ENCODE measurements around the gene GLP2R.

Gene GLP2R

DNA sequence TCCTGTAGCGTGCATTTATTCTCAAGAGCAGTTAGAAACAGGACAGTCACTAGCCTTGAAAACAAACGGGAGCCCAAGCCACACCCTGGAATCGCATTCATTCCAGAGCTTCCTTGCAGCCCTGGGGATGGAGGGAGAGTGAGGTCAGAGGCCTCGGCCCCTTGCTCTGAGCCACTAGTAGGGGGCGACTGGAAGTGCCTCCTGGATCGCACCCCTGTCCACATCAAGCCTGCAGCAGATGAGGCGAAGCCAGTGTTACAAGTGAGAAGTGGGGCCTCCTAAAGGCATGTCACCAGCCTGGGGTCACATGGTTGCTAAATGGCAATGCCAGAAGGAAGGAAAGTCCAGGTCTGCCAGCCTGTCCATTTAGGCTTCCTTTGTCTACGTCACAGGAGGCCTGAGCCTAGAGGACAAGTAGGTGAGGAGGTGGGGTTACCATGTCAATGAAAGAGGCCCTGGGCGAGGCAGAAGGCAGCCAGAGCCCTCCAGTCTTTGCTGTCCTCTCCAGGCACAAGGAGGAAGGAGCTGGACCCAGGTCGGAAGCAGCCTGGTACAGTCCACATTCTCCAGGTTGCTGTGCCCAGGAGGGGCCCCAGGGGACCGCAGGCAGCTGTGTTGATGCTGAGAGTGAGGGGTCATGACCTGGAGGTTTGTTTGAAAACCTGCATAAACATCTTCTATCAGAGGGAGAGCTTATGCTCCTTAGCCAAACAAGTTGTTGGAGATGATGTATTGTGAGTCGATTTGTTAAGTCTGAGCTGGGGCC is 82.3 kb downstream of the GLP2R start:
- no peak for DNase-seq (ENCODE audit: extremely low spot score)
- ChIA-PET CTCF (no interaction called here), POLR2A (no interaction called here)
- TF ChIP-seq ELF4 (IDR thresholded peaks at IDR 0.05) (no peak), ARNT (IDR thresholded peaks at IDR 0.05) (no peak), LEF1 (IDR thresholded peaks at IDR 0.05; ENCODE audit: borderline replicate concordance) (no peak), FOXM1 (IDR thresholded peaks at IDR 0.05; ENCODE audit: borderline replicate concordance) (no peak), HDGF (IDR thresholded peaks at IDR 0.05; ENCODE audit: borderline replicate concordance) (no peak), CTBP1 (IDR thresholded peaks at IDR 0.05; ENCODE audit: borderline replicate concordance) (no peak), SP1 (IDR thresholded peaks at IDR 0.05) (no peak), FOXK2 (IDR thresholded peaks at IDR 0.05) (no peak), ZNF384 (IDR thresholded peaks at IDR 0.05) (no peak), SUZ12 (IDR thresholded peaks at IDR 0.05) (no peak), FOXA1 (IDR thresholded peaks at IDR 0.05) (no peak), TARDBP (IDR thresholded peaks at IDR 0.05) (no peak), NFRKB (IDR thresholded peaks at IDR 0.05) (no peak), BHLHE40 (IDR thresholded peaks at IDR 0.05; ENCODE audit: borderline replicate concordance) (no peak), L3MBTL2 (conservative IDR thresholded peaks at IDR 0.05) (no peak)
- TF ChIP-seq, protein P1, sequence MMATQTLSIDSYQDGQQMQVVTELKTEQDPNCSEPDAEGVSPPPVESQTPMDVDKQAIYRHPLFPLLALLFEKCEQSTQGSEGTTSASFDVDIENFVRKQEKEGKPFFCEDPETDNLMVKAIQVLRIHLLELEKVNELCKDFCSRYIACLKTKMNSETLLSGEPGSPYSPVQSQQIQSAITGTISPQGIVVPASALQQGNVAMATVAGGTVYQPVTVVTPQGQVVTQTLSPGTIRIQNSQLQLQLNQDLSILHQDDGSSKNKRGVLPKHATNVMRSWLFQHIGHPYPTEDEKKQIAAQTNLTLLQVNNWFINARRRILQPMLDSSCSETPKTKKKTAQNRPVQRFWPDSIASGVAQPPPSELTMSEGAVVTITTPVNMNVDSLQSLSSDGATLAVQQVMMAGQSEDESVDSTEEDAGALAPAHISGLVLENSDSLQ (IDR thresholded peaks at IDR 0.05): no peak

DNA sequence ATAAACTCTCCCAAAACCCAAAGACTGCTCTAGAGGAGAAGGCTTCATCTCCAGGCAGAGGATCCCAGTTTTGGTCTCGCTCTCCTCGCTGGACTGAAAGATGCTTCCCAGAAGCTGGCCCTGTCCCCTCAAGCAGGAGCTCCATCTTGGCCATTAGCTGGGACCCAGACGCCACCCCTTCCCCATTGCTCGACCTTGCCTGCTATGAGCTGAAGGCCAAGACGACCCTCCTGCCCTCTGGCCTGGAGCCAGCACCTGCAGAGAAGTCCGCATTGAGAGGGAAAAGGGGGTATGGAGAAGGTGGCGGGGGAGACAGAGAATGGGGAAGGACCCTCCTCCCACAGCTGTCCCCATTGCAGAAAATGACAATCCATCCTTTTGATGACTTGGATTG is 82.9 kb downstream of the GLP2R start:
- ChIA-PET POLR2A (no interaction called here), CTCF (no interaction called here)
- no peak for DNase-seq (ENCODE audit: extremely low spot score)
- TF ChIP-seq BHLHE40 (IDR thresholded peaks at IDR 0.05; ENCODE audit: borderline replicate concordance): no peak
- no peak for TF ChIP-seq LEF1 (IDR thresholded peaks at IDR 0.05; ENCODE audit: borderline replicate concordance)
- TF ChIP-seq TARDBP (IDR thresholded peaks at IDR 0.05): no peak
- TF ChIP-seq, protein P1 (IDR thresholded peaks at IDR 0.05): no peak
- no peak for TF ChIP-seq FOXK2 (IDR thresholded peaks at IDR 0.05)
- no peak for TF ChIP-seq L3MBTL2 (conservative IDR thresholded peaks at IDR 0.05)
- no peak for TF ChIP-seq ZNF384 (IDR thresholded peaks at IDR 0.05)
- no peak for TF ChIP-seq SP1 (IDR thresholded peaks at IDR 0.05)
- TF ChIP-seq HDGF (IDR thresholded peaks at IDR 0.05; ENCODE audit: borderline replicate concordance): no peak
- no peak for TF ChIP-seq CTBP1 (IDR thresholded peaks at IDR 0.05; ENCODE audit: borderline replicate concordance)
- no peak for TF ChIP-seq FOXA1 (IDR thresholded peaks at IDR 0.05)
- TF ChIP-seq FOXM1 (IDR thresholded peaks at IDR 0.05; ENCODE audit: borderline replicate concordance): no peak
- TF ChIP-seq NFRKB (IDR thresholded peaks at IDR 0.05): no peak
- no peak for TF ChIP-seq ARNT (IDR thresholded peaks at IDR 0.05)
- TF ChIP-seq ELF4 (IDR thresholded peaks at IDR 0.05): no peak

DNA sequence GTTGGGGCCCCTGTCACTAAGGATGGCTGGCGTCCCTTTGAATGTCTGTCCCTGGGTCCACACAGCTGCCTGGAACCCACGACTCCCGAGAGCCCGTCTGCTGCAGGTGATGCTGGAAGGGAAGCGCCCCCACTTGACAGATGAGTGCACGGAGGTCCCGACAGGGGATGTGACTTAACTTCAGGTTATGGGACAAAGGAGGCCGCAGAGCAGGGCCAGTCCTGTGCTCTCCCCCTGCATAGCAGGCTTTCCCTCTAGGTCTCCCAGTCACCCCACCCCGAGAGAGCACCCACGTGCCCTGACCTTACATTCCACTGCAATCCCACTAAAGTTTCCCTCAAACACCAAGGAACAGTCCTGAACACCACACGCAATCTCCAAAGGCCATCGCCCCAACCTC is 85.4 kb downstream of the GLP2R start:
- no peak for TF ChIP-seq FOXA1 (IDR thresholded peaks at IDR 0.05)
- no peak for TF ChIP-seq TARDBP (IDR thresholded peaks at IDR 0.05)
- no peak for TF ChIP-seq CTBP1 (IDR thresholded peaks at IDR 0.05; ENCODE audit: borderline replicate concordance)
- no peak for TF ChIP-seq FOXK2 (IDR thresholded peaks at IDR 0.05)
- no peak for TF ChIP-seq SP1 (IDR thresholded peaks at IDR 0.05)
- no peak for TF ChIP-seq LEF1 (IDR thresholded peaks at IDR 0.05; ENCODE audit: borderline replicate concordance)
- TF ChIP-seq BHLHE40 (IDR thresholded peaks at IDR 0.05; ENCODE audit: borderline replicate concordance): no peak
- no peak for TF ChIP-seq L3MBTL2 (conservative IDR thresholded peaks at IDR 0.05)
- no peak for TF ChIP-seq HDGF (IDR thresholded peaks at IDR 0.05; ENCODE audit: borderline replicate concordance)
- TF ChIP-seq ELF4 (IDR thresholded peaks at IDR 0.05): no peak
- TF ChIP-seq FOXM1 (IDR thresholded peaks at IDR 0.05; ENCODE audit: borderline replicate concordance): no peak
- TF ChIP-seq, protein P1 (IDR thresholded peaks at IDR 0.05): no peak
- no peak for TF ChIP-seq SUZ12 (IDR thresholded peaks at IDR 0.05)
- TF ChIP-seq NFRKB (IDR thresholded peaks at IDR 0.05): no peak
- no peak for TF ChIP-seq ZNF384 (IDR thresholded peaks at IDR 0.05)
- no peak for TF ChIP-seq ARNT (IDR thresholded peaks at IDR 0.05)
- ChIA-PET CTCF (interaction anchor here (1.1 kb wide), 1 partner anchor 11 kb away, joined by 3 read pairs; no protein-coding TSS in a partner anchor), POLR2A (no interaction called here)
- no peak for DNase-seq (ENCODE audit: extremely low spot score)

DNA sequence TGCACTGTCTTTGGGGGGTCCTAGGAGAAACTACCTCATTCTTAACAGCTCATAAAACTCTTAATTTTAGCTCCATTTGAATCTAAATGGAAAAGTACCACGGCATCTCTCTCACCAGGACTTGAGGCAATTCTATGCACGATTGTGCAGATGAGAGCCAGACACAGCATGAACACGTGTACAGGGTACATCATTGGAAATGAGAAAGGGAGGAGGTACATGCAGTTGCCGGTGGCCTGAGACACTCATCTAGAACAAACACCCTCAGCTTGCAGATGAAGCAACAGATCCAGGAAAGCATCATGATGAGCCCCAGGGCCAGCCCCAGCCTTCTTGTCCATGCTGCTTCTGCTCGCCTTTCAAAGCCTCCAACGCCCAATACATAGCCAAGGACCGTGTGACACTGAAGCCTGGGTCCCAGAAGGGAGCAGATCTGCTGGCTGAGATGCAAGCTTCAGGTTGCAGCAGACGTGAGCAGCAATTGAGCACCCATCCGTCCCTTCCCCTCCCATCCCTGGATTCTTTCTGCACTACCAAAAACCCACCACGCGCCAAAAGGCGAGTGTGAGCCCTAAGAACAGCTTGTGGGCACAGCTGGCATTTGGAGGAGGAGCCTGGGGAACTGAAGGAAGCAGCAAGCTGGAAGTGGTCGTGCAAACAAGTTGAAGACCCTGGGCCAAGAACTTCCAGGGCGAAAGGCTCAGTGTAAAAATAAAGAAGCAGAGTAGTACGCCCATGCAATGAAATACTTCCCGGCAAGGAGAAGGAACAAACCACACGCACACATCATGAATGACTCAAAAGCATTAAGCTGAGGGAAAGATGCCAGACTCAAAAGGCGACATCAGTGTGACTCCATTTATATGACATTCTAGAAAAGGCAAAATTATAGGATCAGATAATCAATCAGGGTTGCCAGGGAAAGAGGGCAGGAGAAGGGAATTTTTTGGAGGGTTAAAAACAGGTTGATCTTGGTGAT is 86.7 kb downstream of the GLP2R start:
- POLR2A ChIA-PET: no interaction called here
- CTCF ChIA-PET: no interaction called here
- TF ChIP-seq ZNF384 (IDR thresholded peaks at IDR 0.05) (no peak), FOXK2 (IDR thresholded peaks at IDR 0.05) (no peak), FOXA1 (IDR thresholded peaks at IDR 0.05) (no peak), SUZ12 (IDR thresholded peaks at IDR 0.05) (no peak), ELF4 (IDR thresholded peaks at IDR 0.05) (no peak), ARNT (IDR thresholded peaks at IDR 0.05) (no peak), TARDBP (IDR thresholded peaks at IDR 0.05) (no peak), CTBP1 (IDR thresholded peaks at IDR 0.05; ENCODE audit: borderline replicate concordance) (no peak), SP1 (IDR thresholded peaks at IDR 0.05) (no peak), NFRKB (IDR thresholded peaks at IDR 0.05) (no peak), FOXM1 (IDR thresholded peaks at IDR 0.05; ENCODE audit: borderline replicate concordance) (no peak), L3MBTL2 (conservative IDR thresholded peaks at IDR 0.05) (no peak), LEF1 (IDR thresholded peaks at IDR 0.05; ENCODE audit: borderline replicate concordance) (no peak), BHLHE40 (IDR thresholded peaks at IDR 0.05; ENCODE audit: borderline replicate concordance) (no peak), HDGF (IDR thresholded peaks at IDR 0.05; ENCODE audit: borderline replicate concordance) (no peak)
- TF ChIP-seq, protein P1 (IDR thresholded peaks at IDR 0.05): no peak

More for the DNA sequence above, 86.7 kb downstream of the GLP2R start:
- no peak for DNase-seq (ENCODE audit: extremely low spot score)
